ENCODE results near the gene PHLDA3.
"Not testable (repeated sequence)": the region's sequence is repeated elsewhere in the genome, so short reads cannot be mapped to it uniquely, and the experiment has no call there.

PHLDA3 gene

GRCh38 chr1:201485184-201485774 is 16.3 kb upstream of the PHLDA3 start:
- no peak for DNase-seq

- no peak for DNase-seq
Observed at GRCh38 chr1:201483373-201483949, 14.5 kb upstream of the PHLDA3 start.

GRCh38 chr1:201482755-201483154 is 13.8 kb upstream of the PHLDA3 start:
- no peak for DNase-seq

- DNase-seq = peak; percentile 92
Observed at GRCh38 chr1:201481761-201482493, 12.9 kb upstream of the PHLDA3 start.

- DNase-seq = no peak
Observed at GRCh38 chr1:201481004-201481380, 12.0 kb upstream of the PHLDA3 start.

GRCh38 chr1:201480231-201481003 is 11.4 kb upstream of the PHLDA3 start:
- peak; percentile 97 for DNase-seq

- DNase-seq = no peak
Observed at GRCh38 chr1:201479201-201479730, 10.3 kb upstream of the PHLDA3 start.

- not testable (repeated sequence) for DNase-seq
Observed at GRCh38 chr1:201478666-201479065, 9.7 kb upstream of the PHLDA3 start.

GRCh38 chr1:201476670-201477344 is 7.8 kb upstream of the PHLDA3 start:
- DNase-seq = no peak

- no peak for DNase-seq
Observed at GRCh38 chr1:201475915-201476669, 7.1 kb upstream of the PHLDA3 start.

GRCh38 chr1:201475130-201475529 is 6.1 kb upstream of the PHLDA3 start:
- DNase-seq = no peak

- DNase-seq = no peak
Observed at GRCh38 chr1:201473296-201473695, 4.3 kb upstream of the PHLDA3 start.

- DNase-seq = not testable (repeated sequence)
Observed at GRCh38 chr1:201472321-201472720, 3.3 kb upstream of the PHLDA3 start.

- DNase-seq = no peak
Observed at GRCh38 chr1:201471772-201472171, 2.8 kb upstream of the PHLDA3 start.

- DNase-seq = no peak
Observed at GRCh38 chr1:201470581-201470980, 1.6 kb upstream of the PHLDA3 start.

GRCh38 chr1:201469645-201470074 is 672 bp upstream of the PHLDA3 start:
- DNase-seq = no peak

GRCh38 chr1:201468501-201468843 is 516 bp downstream of the PHLDA3 start:
- no peak for DNase-seq

- no peak for DNase-seq
Observed at GRCh38 chr1:201466492-201466891, 2.5 kb downstream of the PHLDA3 start.

GRCh38 chr1:201465698-201466290 is 3.2 kb downstream of the PHLDA3 start:
- DNase-seq = no peak

GRCh38 chr1:201463071-201463552 is 5.9 kb downstream of the PHLDA3 start:
- peak; percentile 43 for DNase-seq

- DNase-seq = no peak
Observed at GRCh38 chr1:201461645-201462441, 7.1 kb downstream of the PHLDA3 start.
